ENCODE results near the gene BTG4.

- no peak for TF ChIP-seq SIN3A (IDR thresholded peaks at IDR 0.05; ENCODE audit: borderline replicate concordance, insufficient read depth, low read length)
- no peak for TF ChIP-seq POLR2AphosphoS5 (IDR thresholded peaks at IDR 0.05; ENCODE audit: low read depth, low read length)
- no peak for TF ChIP-seq TAF1 (IDR thresholded peaks at IDR 0.05; ENCODE audit: borderline replicate concordance, insufficient read depth, low read length)
- no peak for TF ChIP-seq REST (IDR thresholded peaks at IDR 0.05; ENCODE audit: insufficient read depth in 1 of 2, low read depth in 2 of 2, low read length in 2 of 2)
Observed at GRCh38 chr11:111531687-111532364, 19.6 kb upstream of the BTG4 start.

All from PFSK-1 (cell line).